Measurements from ENCODE around the gene SCP2D1. TPM values are rescaled to one million over a fixed set of nuclear protein-coding genes. Genes with fewer than 3 reads are reported as not detected.

Gene SCP2D1
- total RNA-seq, 1 donor from 2014 or later = not detected

Other genes with a start within 250 kb of the SCP2D1 start
- gene SMIM26, start 246.4 kb upstream of the SCP2D1 start, total RNA-seq = 45.9 and 106 TPM in 2 replicates
- 54.5 and 64.6 TPM in 2 replicates for gene DTD1, start 225.7 kb upstream of the SCP2D1 start, total RNA-seq